Thymus (tissue), 11 donors: Measurements from ENCODE around the gene DUS1L. TPM values are rescaled to one million over a fixed set of nuclear protein-coding genes. Genes with fewer than 3 reads are reported as not detected.

Experiments used
- DNase-seq, 9 donors: peaks; one replicate each; pipeline ENCODE4 v3.0.0-alpha.2; 2013; ENCODE audit warnings: low spot score in 9 of 9, low read depth in 6 of 9, missing footprints in 1 of 9
- H3K27ac ChIP-seq, 2 donors: one replicate each; pipeline ENCODE4 v1.5.1; 2013; ENCODE audit warnings: control low read depth in 1 of 2, low read depth in 1 of 2, low read length in 1 of 2, mild to moderate bottlenecking in 1 of 2, moderate library complexity in 1 of 2
- H3K27me3 ChIP-seq, 2 donors: one replicate each; pipeline ENCODE4 v1.5.1; 2013; ENCODE audit warnings: low read length in 1 of 2; ENCODE audit not compliant: control insufficient read depth in 2 of 2, insufficient read depth in 1 of 2
- H3K36me3 ChIP-seq, 2 donors: one replicate each; pipeline ENCODE4 v1.5.1; 2013; ENCODE audit warnings: low read length in 1 of 2, mild to moderate bottlenecking in 1 of 2, moderate library complexity in 1 of 2; ENCODE audit not compliant: control insufficient read depth in 2 of 2, insufficient read depth in 2 of 2
- H3K4me1 ChIP-seq, 2 donors: one replicate each; pipeline ENCODE4 v1.5.1; 2013; ENCODE audit warnings: low read length in 2 of 2; ENCODE audit not compliant: control insufficient read depth in 2 of 2, insufficient read depth in 2 of 2
- H3K4me3 ChIP-seq, 2 donors: one replicate each; pipeline ENCODE4 v1.5.1; 2013; ENCODE audit warnings: low read length in 2 of 2, control low read depth in 1 of 2, mild to moderate bottlenecking in 1 of 2
- H3K9me3 ChIP-seq, 2 donors: one replicate each; pipeline ENCODE4 v1.5.1; 2013; ENCODE audit warnings: low read length in 1 of 2, mild to moderate bottlenecking in 1 of 2; ENCODE audit not compliant: control insufficient read depth in 2 of 2, insufficient read depth in 1 of 2
- WGBS: extraction: QIAGEN DNeasy Blood & Tissue Kit; methylation state at CpG from one replicate; pipeline ENCODE4 v1.1.7; 2013; 5-methylcytosine and 5-hydroxymethylcytosine counted together
- polyA plus RNA-seq: library from polyadenylated mRNA; stranded (reverse); fragments of 200-250 nt; gene quantifications from one replicate; pipeline ENCODE4 v1.2.3, GENCODE V29; 2013
- total RNA-seq: library from RNA; stranded (reverse); fragments of 120-200 nt; gene quantifications from one replicate; pipeline ENCODE4 v1.2.4, GENCODE V29; 2013
- donor health status: healthy.

Gene DUS1L
- total and polyA plus RNA-seq, 2 donors = 57.9 to 147 TPM

DNA sequence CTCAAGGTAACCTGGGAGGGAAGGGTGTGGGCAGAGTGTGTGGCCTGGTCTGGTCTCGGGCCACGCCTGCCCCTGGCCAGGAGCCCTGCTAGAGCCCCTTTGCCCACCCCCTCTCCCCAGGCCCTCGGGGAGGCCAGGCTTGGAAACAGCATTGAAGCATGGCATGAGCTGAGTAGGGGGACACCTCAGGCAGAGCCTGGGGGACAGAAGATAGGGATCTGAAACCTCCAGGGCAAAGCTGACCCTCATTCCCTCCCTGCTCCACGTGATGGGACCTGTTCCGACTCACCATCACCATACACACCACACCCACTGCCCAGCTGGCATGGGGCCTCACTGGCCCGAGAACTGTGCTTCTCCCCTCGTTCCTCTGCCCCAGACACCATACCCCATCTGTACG, 16.5 kb downstream of the DUS1L start:
- Histone ChIP-seq H3K9me3 (no peaks in the 10 kb centered on the region), H3K27me3 (no peaks in the 10 kb centered on the region), H3K36me3 (peaks cover 23 to 33% of the 10 kb centered on the region in 2 donors), H3K4me1 (peaks cover 16 to 22% of the 10 kb centered on the region in 2 donors), H3K27ac (no peak overlapping the region), H3K4me3 (no peak overlapping the region)
- WGBS = 96% methylated on average over 8 of the region's 8 CpGs
- DNase-seq = no peak

GRCh38 chr17:82048571-82048971, 17.0 kb downstream of the DUS1L start:
- Histone ChIP-seq H3K4me3 (no peak overlapping the region), H3K36me3 (peaks cover 19 to 28% of the 10 kb centered on the region in 2 donors), H3K27ac (no peak overlapping the region), H3K27me3 (no peaks in the 10 kb centered on the region), H3K9me3 (no peaks in the 10 kb centered on the region), H3K4me1 (peaks cover 16 to 22% of the 10 kb centered on the region in 2 donors)
- 93% methylated on average over 20 of the region's 20 CpGs for WGBS
- no peak for DNase-seq

GRCh38 chr17:82047914-82048570, 17.6 kb downstream of the DUS1L start:
- Histone ChIP-seq H3K36me3 (peaks cover 16 to 25% of the 10 kb centered on the region in 2 donors), H3K9me3 (no peaks in the 10 kb centered on the region), H3K27ac (no peak overlapping the region), H3K4me1 (peaks cover 14 to 18% of the 10 kb centered on the region in 2 donors), H3K27me3 (no peaks in the 10 kb centered on the region), H3K4me3 (no peak overlapping the region)
- no peak for DNase-seq
- WGBS = 98% methylated on average over 25 of the region's 25 CpGs

GRCh38 chr17:82047379-82047778, 18.2 kb downstream of the DUS1L start:
- no peak for DNase-seq
- Histone ChIP-seq H3K4me3 (no peak overlapping the region), H3K9me3 (no peaks in the 10 kb centered on the region), H3K4me1 (peaks cover 7 to 11% of the 10 kb centered on the region in 2 donors), H3K36me3 (peaks cover 16 to 25% of the 10 kb centered on the region in 2 donors), H3K27ac (no peak overlapping the region), H3K27me3 (no peaks in the 10 kb centered on the region)
- WGBS = 94% methylated on average over 24 of the region's 24 CpGs

DNA sequence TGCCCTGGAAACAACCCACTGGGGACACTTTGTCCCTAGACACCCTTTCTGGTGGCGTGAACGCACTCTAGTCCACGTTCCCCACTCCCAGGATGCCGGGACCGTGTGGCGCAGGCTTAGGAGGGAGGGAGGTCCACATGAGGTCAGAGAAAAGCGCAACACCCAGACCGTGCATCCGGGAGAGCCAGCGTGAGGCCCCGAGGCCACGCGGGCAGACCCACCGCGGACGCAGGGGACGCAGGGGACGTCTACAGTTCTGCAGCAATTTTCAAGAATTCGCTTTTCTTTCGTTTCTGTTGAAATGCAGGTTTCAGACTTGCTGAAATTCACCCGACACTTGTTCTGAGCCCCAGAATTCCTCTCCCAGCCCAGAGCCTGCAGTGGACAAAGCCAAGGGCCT, 18.7 kb downstream of the DUS1L start:
- H3K36me3 ChIP-seq = peaks cover 16 to 25% of the 10 kb centered on the region in 2 donors
- no peaks in the 10 kb centered on the region for H3K9me3 ChIP-seq
- H3K27me3 ChIP-seq = no peaks in the 10 kb centered on the region
- DNase-seq = no peak
- 97% methylated on average over 21 of the region's 21 CpGs for WGBS
- H3K4me1 ChIP-seq = peaks cover 6 to 8% of the 10 kb centered on the region in 2 donors
- no peak overlapping the region for H3K27ac ChIP-seq
- H3K4me3 ChIP-seq = no peak overlapping the region

- Histone ChIP-seq H3K27me3 (no peaks in the 10 kb centered on the region), H3K9me3 (no peaks in the 10 kb centered on the region), H3K4me1 (peaks cover 4 to 8% of the 10 kb centered on the region in 2 donors), H3K27ac (no peak overlapping the region), H3K36me3 (peaks cover 16 to 25% of the 10 kb centered on the region in 2 donors), H3K4me3 (no peak overlapping the region)
- no peak for DNase-seq
- 94% methylated on average over 14 of the region's 14 CpGs for WGBS
Observed at GRCh38 chr17:82045936-82046484, 19.6 kb downstream of the DUS1L start.

- H3K4me1 ChIP-seq = peaks cover 0 to 4% of the 10 kb centered on the region in 2 donors
- no peaks in the 10 kb centered on the region for H3K27me3 ChIP-seq
- WGBS = 93% methylated on average over 16 of the region's 16 CpGs
- DNase-seq = no peak
- H3K27ac ChIP-seq = no peak overlapping the region
- H3K9me3 ChIP-seq = no peaks in the 10 kb centered on the region
- H3K36me3 ChIP-seq = peaks cover 10 to 16% of the 10 kb centered on the region in 2 donors
- no peak overlapping the region for H3K4me3 ChIP-seq
Observed at GRCh38 chr17:82043507-82043906, 22.1 kb downstream of the DUS1L start.

DNA sequence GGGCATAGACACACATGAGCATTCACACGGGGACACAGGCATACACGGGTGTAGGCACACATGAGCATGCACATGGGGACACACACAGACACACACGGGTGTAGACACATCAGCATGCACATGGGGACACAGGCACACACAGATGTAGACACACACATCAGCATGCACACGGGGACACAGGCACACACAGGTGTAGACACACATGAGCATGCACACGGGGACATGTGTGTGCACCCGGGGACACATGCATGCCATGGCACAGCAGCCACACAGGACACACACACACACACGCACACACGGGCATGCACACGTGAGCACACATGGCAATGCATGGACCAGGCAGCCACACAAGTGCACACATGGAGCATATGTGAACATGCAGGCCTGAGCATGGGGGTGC, 23.0 kb downstream of the DUS1L start:
- Histone ChIP-seq H3K27ac (no peak overlapping the region), H3K27me3 (no peaks in the 10 kb centered on the region), H3K4me1 (peaks cover 0 to 9% of the 10 kb centered on the region in 2 donors), H3K4me3 (no peak overlapping the region), H3K9me3 (no peaks in the 10 kb centered on the region), H3K36me3 (peaks cover 5 to 8% of the 10 kb centered on the region in 2 donors)
- no peak for DNase-seq
- WGBS = 96% methylated on average over 9 of the region's 9 CpGs

DNA sequence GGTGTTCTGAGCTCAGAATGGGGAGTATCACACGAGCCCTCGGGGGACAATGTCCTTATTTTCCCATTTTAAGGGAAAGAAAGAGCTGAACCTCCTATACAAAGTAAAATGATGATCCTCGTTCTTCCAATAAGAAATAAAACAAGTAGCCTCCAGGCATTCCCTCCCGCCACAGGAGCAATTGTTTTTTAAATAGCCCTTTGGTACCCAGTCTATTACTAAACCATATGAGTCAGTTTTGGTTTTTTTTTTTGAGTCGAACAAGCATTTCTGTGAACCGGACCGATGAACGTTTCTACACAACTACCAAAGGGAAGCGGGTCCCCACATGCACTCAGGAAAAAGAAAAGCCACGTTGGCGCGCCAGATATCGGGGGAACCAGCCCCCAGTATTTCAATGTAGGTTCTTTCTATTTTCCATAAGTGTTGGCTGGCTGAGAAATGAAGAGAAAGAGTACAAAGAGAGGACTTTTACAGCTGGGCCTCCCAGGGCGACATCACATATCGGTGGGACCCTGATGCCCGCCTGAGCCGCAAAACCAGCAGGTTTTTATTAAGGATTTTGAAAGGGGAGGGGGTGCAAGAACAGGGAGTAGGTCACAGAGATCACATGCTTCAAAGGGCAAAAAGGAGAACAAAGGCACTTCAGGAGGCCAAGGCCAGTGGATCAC, 24.3 kb downstream of the DUS1L start:
- no peaks in the 10 kb centered on the region for H3K36me3 ChIP-seq
- peaks cover 8 to 18% of the 10 kb centered on the region in 2 donors for H3K4me1 ChIP-seq
- no peak overlapping the region for H3K27ac ChIP-seq
- 89% methylated on average over 17 of the region's 17 CpGs for WGBS
- H3K9me3 ChIP-seq = peaks cover 0 to 2% of the 10 kb centered on the region in 2 donors
- H3K27me3 ChIP-seq = no peaks in the 10 kb centered on the region
- no peak overlapping the region for H3K4me3 ChIP-seq
- no peak for DNase-seq
